ENCODE data around the gene GFOD2.

Gene GFOD2

GRCh38 chr16:67723911-67724305 lies 4.8 kb upstream of the GFOD2 start:
- ATAC-seq: no peak
- no peak for TF ChIP-seq ISL1 (CRISPR knock-in tag; IDR thresholded peaks at IDR 0.05)
- TF ChIP-seq CSRNP3 (CRISPR knock-in tag; IDR thresholded peaks at IDR 0.05): no peak
- TF ChIP-seq TCF4 (CRISPR knock-in tag; IDR thresholded peaks at IDR 0.05; ENCODE audit: borderline replicate concordance): no peak
- TF ChIP-seq ESRRG (CRISPR knock-in tag; IDR thresholded peaks at IDR 0.05): no peak
- no peak for TF ChIP-seq PATZ1 (CRISPR knock-in tag; IDR thresholded peaks at IDR 0.05; ENCODE audit: borderline replicate concordance)
- no peak for TF ChIP-seq CREB5 (CRISPR knock-in tag; IDR thresholded peaks at IDR 0.05; ENCODE audit: low read depth)
- no peak for TF ChIP-seq ZC3H10 (CRISPR knock-in tag; IDR thresholded peaks at IDR 0.05)
- no peak for TF ChIP-seq GLIS3 (CRISPR knock-in tag; IDR thresholded peaks at IDR 0.05)
- TF ChIP-seq CSDC2 (CRISPR knock-in tag; IDR thresholded peaks at IDR 0.05): no peak
- TF ChIP-seq POU6F1 (CRISPR knock-in tag; IDR thresholded peaks at IDR 0.05; ENCODE audit: borderline replicate concordance, low read depth): no peak
- no peak for TF ChIP-seq ZNF565 (CRISPR knock-in tag; conservative IDR thresholded peaks at IDR 0.05; ENCODE audit: low read depth)
- no peak for TF ChIP-seq ZNF70 (CRISPR knock-in tag; IDR thresholded peaks at IDR 0.05)
- TF ChIP-seq TSHZ2 (CRISPR knock-in tag; IDR thresholded peaks at IDR 0.05): no peak
- TF ChIP-seq ARNTL (CRISPR knock-in tag; IDR thresholded peaks at IDR 0.05; ENCODE audit: borderline replicate concordance, low read depth): no peak
- TF ChIP-seq OSR1 (CRISPR knock-in tag; IDR thresholded peaks at IDR 0.05): no peak
- no peak for TF ChIP-seq TOX (CRISPR knock-in tag; IDR thresholded peaks at IDR 0.05; ENCODE audit: borderline replicate concordance)
- TF ChIP-seq ZNF8 (CRISPR knock-in tag; IDR thresholded peaks at IDR 0.05): no peak
- TF ChIP-seq PPARA (CRISPR knock-in tag; IDR thresholded peaks at IDR 0.05; ENCODE audit: borderline replicate concordance): no peak
- TF ChIP-seq BACH2 (CRISPR knock-in tag; IDR thresholded peaks at IDR 0.05; ENCODE audit: borderline replicate concordance): no peak

- TF ChIP-seq CSRNP3 (CRISPR knock-in tag; IDR thresholded peaks at IDR 0.05) (no peak), CREB5 (CRISPR knock-in tag; IDR thresholded peaks at IDR 0.05; ENCODE audit: low read depth) (no peak), SNAI2 (CRISPR knock-in tag; IDR thresholded peaks at IDR 0.05) (no peak), RARB (CRISPR knock-in tag; IDR thresholded peaks at IDR 0.05) (no peak), ZFP30 (CRISPR knock-in tag; IDR thresholded peaks at IDR 0.05) (no peak), ZC3H10 (CRISPR knock-in tag; IDR thresholded peaks at IDR 0.05) (no peak), ZNF70 (CRISPR knock-in tag; IDR thresholded peaks at IDR 0.05) (no peak), TOX (CRISPR knock-in tag; IDR thresholded peaks at IDR 0.05; ENCODE audit: borderline replicate concordance) (no peak), ISL1 (CRISPR knock-in tag; IDR thresholded peaks at IDR 0.05) (no peak)
- peak; percentile 4; the same call in 1 of the 3 replicates for ATAC-seq
These were observed 4.2 kb upstream of the GFOD2 start for GRCh38 chr16:67723151-67723910.

All from SK-N-SH treated with all-trans-retinoic acid at 6 μM for 48 hours (cell line).